Hypothalamus (tissue), 51 donors: Measurements from ENCODE around the gene MPL.

Source experiments
- DNase-seq, 51 donors: peaks; one replicate each; lab custom pipeline; 2025; lab: John Stamatoyannopoulos, UW

Gene MPL

DNA sequence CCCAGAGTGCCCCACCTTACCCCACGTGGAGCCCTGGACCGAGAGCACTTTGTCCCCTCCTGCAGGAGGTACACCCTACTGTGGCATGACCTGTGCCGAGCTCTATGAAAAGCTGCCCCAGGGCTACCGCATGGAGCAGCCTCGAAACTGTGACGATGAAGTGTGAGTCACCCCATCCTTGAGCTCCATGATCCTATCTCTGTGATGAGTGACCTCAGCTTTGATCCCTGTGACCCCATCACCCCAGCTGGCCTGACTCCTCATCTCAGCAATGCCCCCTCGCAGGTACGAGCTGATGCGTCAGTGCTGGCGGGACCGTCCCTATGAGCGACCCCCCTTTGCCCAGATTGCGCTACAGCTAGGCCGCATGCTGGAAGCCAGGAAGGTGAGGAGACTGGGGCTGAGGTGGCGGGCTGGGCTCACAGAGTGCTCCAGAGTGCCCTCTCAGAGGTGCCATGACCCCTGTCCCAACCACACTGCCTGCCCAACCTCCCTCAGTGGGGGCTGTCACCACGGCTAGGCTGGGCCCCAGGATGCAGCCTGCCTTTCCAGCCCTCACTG is 16.2 kb upstream of the MPL start:
- no peak for DNase-seq

DNA sequence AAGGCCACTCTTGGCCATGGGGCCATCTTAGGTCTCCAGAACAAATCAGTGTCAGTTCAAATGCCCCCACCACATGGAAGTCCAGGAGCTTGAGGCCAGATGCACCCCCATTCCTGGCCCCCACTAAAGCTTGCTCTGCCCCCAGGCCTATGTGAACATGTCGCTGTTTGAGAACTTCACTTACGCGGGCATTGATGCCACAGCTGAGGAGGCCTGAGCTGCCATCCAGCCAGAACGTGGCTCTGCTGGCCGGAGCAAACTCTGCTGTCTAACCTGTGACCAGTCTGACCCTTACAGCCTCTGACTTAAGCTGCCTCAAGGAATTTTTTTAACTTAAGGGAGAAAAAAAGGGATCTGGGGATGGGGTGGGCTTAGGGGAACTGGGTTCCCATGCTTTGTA is 15.1 kb upstream of the MPL start:
- no peak for DNase-seq

DNA sequence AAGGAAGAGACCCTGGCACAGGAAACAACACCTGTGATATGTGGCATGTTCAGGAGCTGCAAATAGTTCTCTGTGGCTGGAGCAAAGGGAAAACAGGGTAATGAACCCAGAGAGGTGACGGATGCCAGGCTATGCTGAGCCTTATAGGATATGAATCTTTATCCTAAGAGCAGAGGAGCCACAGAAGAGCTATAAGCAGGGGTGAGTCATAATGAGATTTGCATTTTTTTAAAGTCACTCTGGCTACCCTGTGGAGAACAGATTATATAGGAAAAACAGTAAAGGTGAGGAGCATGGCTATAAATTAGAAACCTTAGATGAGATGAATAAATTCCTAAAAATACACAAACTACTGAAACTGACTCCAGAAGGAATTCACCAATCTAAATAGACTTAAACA is 12.8 kb upstream of the MPL start:
- no peak for DNase-seq

DNA sequence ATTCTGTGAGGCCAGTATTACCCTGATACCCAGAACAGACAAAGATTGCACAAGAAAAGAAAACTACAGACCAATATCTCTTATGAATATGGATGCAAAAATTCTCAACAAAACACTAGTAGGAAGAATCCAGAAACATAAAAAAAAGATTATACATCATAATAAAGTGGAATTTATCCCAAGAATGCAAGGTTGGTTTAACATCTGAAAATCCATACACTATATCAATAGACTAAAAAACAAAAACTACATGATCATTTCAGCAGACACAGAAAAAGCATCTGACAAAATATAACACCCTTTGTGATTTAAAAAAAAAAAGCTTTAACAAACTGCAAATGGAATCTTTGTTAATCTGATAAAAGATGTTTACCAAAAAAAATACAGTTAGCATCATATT is 12.2 kb upstream of the MPL start:
- no peak for DNase-seq

DNA sequence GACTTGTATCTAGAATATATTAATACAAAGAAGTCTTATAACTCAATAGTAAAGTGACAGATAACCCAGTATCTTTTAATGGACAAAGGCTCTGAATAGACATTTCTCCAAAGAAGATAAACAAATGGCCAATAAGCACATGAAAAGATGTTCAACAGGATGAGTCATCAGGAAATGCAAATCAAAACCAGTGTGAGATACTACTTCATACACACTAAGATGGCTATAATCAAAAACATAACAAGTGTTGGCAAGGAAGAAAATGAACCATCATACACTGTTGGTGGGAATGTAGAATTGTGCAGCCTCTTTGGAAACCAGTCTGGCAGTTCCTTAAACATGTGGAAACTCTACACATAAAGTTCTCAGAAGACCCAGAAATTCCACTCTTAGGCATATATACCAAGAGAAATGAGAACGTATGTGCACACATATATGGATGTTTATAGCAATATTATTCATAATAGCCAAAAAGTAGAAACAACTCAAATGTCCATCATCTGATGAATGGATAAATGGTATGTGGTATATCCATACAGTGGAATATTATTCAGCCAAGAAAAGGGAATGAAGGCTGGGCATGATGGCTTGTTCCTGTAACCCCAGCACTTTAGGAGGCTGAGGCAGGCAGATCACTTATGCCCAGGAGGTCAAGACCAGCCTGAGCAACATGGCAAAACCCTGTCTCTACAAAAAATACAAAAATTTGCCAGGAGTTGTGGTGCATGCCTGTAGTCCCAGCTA is 9.9 kb upstream of the MPL start:
- no peak for DNase-seq

DNA sequence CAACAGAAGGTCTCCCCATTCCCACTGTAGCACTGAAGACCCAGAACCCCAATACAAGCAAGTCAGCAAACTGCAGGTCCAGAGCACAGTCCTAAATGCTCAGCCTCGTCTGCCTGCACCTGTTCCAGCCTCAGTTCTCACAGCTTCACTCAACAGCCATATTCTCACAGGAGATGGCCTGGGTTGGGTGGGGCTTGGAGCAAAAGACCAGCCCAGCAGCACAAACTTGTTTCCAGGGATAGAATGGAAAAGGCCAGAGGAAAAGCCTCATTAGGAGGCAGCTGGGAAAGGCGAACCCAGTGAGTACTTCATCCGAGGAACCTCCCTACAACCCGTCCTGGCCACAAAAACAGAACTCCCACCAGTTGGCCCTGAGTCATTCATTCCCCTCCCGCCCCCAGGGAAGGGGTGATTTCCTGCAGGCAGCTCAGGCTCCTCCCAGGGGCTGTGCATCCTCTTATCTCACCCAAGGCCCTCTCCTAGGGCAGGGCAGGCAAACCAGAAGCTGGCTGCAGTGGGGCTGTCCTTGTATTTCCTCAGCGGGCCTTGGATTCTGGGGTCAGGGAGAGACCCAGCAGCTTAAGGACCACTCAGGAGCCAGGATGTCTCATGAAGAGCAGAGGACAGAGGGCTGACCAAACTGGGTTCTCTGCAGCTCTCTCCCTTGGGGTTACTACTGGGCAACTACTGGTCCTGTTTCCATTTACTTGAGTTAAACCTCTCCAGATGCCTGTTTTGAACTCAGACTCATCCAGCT is 7.4 kb upstream of the MPL start:
- no peak for DNase-seq

DNA sequence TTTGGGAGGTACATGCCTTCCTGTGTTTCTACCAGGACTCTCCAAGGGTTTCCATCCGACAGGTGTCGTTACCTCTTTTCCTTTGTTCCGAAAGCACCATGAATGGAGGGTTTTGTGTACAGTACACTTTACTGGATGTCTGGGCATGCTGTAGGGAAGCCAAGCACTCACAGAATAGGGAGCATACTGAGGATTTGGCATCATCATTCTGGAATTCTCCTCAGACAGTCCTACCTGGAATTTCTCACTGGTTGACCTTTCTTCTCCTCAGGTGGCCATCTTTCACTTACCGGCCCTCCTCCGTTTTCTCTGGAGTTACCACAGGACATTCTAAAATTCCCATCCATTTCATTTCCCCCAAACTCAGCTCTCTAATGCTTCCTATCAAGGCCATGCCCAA is 5.9 kb upstream of the MPL start:
- DNase-seq, result no peak

DNA sequence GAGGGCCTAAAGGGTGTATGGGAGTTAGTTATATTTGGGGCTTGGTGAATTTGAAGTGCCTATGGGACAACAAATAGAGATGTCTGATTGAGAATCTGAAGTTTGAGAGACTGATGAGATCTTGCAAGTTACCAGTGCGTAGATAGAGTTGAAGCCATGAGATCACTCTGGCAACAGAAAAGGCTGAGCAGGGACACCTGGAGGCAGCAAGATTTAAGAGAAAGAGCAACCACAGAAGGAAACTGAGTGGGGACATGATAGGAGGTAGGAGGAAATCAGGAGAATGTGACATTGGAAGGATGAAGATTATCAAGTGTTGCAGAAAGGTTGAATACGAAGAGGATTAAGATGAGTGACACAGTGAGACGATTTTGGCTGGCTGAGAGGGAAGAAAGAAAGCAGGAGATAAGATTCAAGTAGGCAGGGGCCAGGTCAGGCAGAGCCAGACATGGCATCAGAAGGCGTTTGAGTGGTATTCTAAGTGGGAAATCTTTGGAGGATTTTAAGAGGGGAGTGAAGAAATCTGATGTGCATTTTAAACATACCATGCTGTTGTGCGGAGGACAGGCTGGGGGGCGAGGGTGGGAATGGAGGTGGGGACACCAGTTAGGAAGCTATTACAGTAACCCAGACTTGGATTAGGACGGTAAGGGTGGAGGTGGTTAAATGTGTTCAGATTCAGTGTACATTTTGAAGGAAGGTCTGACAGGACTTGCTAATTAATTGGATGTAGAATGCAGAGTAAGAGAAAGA is 3.0 kb upstream of the MPL start:
- DNase-seq, result no peak

DNA sequence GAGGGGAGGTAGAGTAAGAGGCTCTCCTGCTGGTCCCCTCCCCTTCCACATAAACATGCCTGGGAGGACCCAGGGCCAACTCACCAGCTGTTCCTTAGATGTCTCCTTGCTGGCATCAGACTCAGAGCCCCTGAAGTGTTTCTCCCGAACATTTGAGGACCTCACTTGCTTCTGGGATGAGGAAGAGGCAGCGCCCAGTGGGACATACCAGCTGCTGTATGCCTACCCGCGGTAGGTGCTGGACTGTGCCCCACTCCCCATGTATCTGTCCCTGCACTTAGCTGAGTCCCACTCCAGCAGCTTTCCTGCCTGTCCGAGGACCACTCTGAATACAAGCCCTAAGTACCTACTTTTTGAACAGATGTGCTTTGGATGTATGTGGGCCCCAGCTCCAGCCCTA is 383 bp downstream of the MPL start:
- DNase-seq, result no peak

DNA sequence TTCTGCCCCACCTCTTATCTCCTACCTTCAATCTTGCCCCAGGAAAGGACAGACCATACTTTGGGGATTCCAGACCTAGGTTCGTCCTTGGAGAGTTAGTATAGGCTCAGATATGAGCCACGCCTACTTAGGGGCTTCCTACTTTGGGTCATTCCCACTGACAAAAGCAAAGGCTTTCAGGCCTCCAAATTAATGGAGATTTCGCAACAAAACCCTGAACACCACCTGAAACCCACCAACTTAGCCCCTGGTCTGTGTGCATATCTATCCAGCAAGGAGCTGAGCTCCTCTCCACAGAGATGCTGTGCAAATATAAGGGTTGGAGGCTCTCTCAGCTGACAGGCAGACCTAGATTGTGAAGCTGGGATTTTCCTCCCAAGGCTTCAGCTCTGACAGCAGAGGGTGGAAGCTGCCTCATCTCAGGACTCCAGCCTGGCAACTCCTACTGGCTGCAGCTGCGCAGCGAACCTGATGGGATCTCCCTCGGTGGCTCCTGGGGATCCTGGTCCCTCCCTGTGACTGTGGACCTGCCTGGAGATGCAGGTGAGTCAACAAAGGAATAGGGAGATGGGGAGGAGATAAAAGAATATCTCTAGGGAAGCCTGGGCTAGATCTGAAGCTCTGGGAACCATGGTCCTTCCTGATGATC is 2.1 kb downstream of the MPL start:
- DNase-seq, result no peak

DNA sequence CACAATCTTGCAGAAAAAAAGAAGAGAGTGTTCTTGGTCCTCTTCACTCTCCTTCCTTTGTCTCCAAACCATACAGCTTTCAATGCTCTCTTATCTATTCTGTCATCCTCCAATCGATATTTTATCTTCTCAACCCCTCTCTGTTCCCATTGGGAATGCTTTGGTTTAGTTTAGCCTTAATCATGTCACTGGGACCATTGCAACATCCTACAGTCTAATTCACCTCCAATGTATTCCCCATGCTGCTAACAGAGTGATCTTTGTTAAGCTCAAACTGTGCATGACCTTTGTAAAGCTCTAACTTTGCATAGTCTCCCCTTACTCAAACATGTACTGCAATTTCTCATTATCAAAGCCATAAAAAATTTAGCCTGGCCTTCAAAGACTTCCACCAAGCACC is 2.9 kb downstream of the MPL start:
- no peak for DNase-seq

DNA sequence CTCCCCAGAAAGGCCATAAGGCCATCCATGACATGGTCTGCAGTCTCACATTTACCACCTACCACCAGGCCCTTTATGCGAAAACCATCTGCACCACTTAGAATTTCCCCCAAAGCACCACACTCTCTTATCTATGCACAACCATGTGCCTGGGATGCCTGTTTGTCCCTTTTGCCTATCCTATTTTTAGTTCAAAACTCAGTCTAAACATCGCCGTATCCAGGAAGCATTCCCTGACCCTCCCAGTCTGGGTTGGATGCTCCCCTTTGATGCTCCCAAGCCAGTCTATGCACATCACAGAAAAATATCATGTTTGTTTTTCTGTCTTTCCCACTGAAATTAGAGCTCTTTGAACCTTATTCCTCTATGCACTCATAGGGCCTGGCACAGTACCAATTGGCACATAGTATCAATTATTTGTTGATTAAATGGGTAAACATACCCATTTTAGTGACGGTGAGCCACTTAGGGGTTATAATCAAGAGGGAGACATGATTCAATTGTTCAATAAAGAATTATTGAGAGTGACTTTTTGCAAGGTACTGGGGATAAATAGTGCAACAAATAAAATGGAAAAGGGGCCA is 6.7 kb downstream of the MPL start:
- DNase-seq, result no peak

DNA sequence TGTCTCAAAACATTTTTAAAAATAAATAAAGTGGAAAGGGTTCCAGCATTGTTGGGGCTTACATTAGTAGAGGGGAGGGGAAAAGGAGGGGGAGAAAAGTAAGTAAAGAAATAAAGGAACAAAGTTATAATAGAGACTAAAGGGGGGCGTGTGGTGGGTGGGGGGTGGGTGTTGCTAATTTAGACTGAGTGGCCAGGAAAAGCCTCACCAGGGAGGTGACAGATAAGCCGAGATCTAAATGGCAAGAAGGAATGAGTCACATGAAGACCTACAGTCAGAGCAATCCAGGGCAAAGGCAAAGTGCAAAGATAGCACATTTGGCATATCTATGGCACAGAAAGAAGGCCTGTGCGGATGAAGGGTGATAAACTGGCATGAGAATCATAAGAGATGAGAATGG is 7.5 kb downstream of the MPL start:
- no peak for DNase-seq

DNA sequence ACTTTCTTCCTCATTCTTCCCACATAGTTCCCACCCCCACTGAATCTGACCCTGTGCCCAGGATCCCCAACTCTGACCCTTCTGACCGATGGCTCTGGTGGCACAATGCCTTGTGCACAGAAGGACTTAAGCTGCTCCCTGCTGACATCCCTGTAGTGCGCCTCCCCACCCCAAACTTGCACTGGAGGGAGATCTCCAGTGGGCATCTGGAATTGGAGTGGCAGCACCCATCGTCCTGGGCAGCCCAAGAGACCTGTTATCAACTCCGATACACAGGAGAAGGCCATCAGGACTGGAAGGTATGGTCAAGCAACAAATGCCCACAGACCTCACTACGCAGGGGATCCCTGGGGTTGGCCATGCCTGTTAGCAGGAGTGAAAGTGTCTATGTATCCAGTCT is 9.0 kb downstream of the MPL start:
- no peak for DNase-seq

DNA sequence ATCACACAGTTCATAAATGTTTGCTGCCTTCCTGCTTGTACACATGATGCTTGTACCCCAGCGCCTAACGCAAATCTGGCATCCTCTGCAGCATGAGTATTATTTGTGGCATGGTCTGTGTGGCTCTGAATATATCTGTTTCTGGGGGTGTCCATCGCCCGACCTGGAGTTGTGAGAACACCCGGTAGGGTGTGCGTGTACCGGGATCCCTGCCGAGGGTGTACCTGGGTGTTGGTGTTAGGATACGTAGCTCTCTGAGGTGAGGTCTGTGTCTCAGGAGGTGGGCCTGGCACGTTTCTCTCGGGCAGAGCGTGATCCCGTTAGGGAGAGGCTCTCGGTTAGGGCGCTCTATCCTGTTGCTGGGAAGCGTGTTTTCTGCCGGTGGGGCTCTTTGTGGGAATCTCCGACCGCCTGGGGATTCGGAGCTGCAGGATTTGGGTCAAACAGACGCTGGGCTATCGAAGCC is 10.8 kb downstream of the MPL start:
- DNase-seq, result peak in 11 of 51 donors; percentile 26 to 76 (median 52)

DNA sequence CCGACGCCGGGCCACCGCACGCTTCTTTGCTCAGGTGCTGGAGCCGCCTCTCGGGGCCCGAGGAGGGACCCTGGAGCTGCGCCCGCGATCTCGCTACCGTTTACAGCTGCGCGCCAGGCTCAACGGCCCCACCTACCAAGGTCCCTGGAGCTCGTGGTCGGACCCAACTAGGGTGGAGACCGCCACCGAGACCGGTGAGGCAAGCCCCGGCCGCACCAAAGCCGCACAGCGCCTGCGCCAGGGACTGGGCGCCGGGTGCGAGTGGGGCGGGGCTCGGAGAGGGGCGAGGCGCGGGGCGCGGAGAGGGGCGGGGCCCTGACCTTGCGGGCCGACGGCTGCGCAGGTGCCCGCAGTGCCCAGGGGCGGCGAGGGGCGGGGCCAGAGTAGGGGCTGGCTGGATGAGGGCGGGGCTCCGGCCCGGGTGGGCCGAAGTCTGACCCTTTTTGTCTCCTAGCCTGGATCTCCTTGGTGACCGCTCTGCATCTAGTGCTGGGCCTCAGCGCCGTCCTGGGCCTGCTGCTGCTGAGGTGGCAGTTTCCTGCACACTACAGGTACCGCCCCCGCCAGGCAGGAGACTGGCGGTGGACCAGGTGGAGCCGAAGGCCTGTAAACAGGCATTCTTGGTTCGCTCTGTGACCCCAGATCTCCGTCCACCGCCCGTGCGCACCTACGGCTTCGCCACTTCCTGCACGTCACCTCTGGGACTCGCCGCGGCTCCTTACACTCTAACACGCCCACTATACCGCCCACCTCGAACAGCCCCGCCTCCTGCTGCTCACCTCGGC is 11.4 kb downstream of the MPL start:
- DNase-seq, result peak in 43 of 51 donors; percentile 16 to 80 (median 54)

DNA sequence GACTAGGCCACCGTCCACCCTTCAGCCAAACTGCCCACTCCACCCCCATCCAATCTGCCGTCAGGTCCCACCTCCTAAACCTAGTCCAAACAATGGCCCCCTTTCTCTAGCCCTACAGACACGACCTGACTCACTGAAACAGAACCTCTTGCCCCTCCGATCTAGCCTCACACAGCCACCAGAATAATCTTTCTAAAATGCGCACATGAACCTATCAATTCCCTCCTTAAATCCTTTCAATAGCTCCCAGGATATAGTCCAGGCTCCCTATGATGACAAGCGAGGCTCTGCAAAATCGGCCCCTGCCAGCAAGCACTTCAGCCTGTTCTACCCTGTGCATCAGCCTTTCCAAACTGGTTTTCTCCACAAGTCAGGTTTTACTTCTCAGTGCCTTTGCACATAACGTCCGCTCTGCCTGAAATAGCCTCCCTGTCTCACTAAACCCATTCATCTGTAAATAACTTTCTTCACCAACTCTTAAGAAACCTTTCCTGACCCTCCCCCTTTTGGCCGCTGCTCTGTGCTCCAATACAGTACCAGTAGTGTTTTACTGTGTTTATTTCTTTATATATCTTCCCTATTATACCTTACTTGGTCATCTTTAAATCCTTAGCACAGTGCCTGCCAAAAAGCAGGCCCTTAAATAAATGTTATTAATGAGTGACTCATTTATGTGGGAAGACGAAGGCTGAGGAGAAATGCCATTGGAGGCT is 12.1 kb downstream of the MPL start:
- peak in 3 of 51 donors; percentile 36 to 68 (median 42) for DNase-seq

DNA sequence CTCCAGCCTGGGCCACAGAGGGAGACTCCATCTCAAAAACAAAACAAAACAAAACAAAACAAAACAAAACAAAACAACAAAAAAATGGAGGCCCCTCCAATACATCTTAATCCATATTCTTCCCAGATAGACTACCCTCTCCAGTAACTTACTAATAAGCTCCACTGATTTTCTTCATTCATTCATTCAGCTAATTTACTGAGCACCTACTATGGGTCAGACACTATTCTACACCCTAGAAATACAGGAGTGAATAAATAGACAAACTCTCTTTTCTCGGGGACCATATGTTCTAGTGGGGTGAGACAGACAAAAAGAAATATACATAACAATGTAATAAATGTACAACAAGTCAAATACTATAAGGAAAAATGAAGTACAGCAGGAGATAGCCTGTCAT is 13.4 kb downstream of the MPL start:
- no peak for DNase-seq
